Daoy (cell line): Measurements from ENCODE around the gene MSMB. TPM values are rescaled to one million over a fixed set of nuclear protein-coding genes. Genes with fewer than 3 reads are reported as not detected.
A peak's percentile ranks its signal among the peaks of the same experiment; 100 is the strongest.

Experiments
- DNase-seq: peaks from one replicate; pipeline ENCODE4 v3.0.0-alpha.2; 2015; ENCODE audit warnings: low read depth
- total RNA-seq: library from RNA; depleted of rRNA; stranded (reverse); fragments of >200 nt; shearing (Covaris generic); gene quantifications from 2 replicates; pipeline ENCODE4 v1.2.3, GENCODE V29; 2014

Gene MSMB
- total RNA-seq, 1 experiment from 2014 or later = not detected

GRCh38 chr10:46033602-46034011, 12.5 kb downstream of the MSMB start:
- peak; percentile 82 for DNase-seq

- no peak for DNase-seq
These were observed 14.2 kb downstream of the MSMB start for GRCh38 chr10:46031648-46032532.

GRCh38 chr10:46030091-46030937, 15.8 kb downstream of the MSMB start, which contains the start of gene NCOA4:
Gene NCOA4, minus strand, starts transcription at chr10:46030623. Its CDS starts 13,943 bp downstream, at chr10:46016680.
- DNase-seq = peak; percentile 96

GRCh38 chr10:46029461-46030030, 16.5 kb downstream of the MSMB start:
- DNase-seq = no peak

GRCh38 chr10:46028584-46029460, 17.2 kb downstream of the MSMB start:
- peak; percentile 32 for DNase-seq

- DNase-seq = no peak
These were observed 20.0 kb downstream of the MSMB start for GRCh38 chr10:46026106-46026505.

GRCh38 chr10:46025406-46025805, 20.7 kb downstream of the MSMB start:
- no peak for DNase-seq

- no peak for DNase-seq
These were observed 21.1 kb downstream of the MSMB start for GRCh38 chr10:46024948-46025347.

GRCh38 chr10:46022978-46023702, 22.9 kb downstream of the MSMB start:
- DNase-seq = peak; percentile 92

- DNase-seq = no peak
These were observed 25.8 kb downstream of the MSMB start for GRCh38 chr10:46020344-46020657.

- no peak for DNase-seq
These were observed 26.3 kb downstream of the MSMB start for GRCh38 chr10:46019569-46020343.

GRCh38 chr10:46019177-46019528, 26.9 kb downstream of the MSMB start:
- DNase-seq = no peak

GRCh38 chr10:46018453-46019176, 27.5 kb downstream of the MSMB start:
- DNase-seq = no peak

GRCh38 chr10:46017733-46018132, 28.3 kb downstream of the MSMB start:
- DNase-seq = no peak

GRCh38 chr10:46016811-46017210, 29.3 kb downstream of the MSMB start:
- no peak for DNase-seq

GRCh38 chr10:46016190-46016589, 29.9 kb downstream of the MSMB start:
- DNase-seq = no peak

GRCh38 chr10:46014683-46015405, 31.2 kb downstream of the MSMB start:
- DNase-seq = no peak

- no peak for DNase-seq
These were observed 31.9 kb downstream of the MSMB start for GRCh38 chr10:46014206-46014605.

GRCh38 chr10:46012746-46013145, 33.3 kb downstream of the MSMB start:
- no peak for DNase-seq
